ENCODE measurements around the gene MUL1. TPM values are rescaled to one million over a fixed set of nuclear protein-coding genes. Genes with fewer than 3 reads are reported as not detected.
A peak's percentile ranks its signal among the peaks of the same experiment; 100 is the strongest.
"Not testable (repeated sequence)": the region's sequence is repeated elsewhere in the genome, so short reads cannot be mapped to it uniquely, and the experiment has no call there.

The MUL1 gene
- total RNA-seq, 2 experiments from 2014 or later, result 21.0 to 21.8 TPM

DNA sequence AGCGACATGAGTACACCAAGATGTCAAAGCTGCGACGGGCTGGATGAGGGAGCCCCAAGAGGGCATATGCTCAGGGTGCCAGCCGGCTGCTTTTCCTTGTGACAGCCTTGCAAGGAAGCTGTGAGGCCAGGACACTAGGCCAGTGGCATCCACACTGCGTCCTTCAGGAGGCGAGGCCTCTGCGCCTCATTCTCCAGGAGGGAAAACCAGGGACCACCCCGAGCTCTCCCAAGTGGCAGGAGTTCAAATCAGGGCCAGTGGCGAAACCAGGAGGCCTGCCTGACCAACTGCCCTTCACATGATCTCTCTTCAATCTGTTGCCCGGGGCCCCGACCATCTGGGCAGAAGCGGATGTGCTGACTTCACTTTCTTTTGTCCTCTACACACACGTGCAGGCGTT is 8.2 kb downstream of the MUL1 start:
- CTCF ChIA-PET, result interaction anchor here (0.6 kb wide), 1 partner anchor 346 kb away, joined by 6 read pairs; no protein-coding TSS in a partner anchor
- Mint-ChIP-seq H3K4me1 (peaks cover 16% of the 10 kb centered on the region), H3K36me3 (ENCODE audit: low read depth) (peaks cover 45% of the 10 kb centered on the region), H3K27me3 (no peaks in the 10 kb centered on the region), H3K27ac (no peak overlapping the region), H3K4me3 (no peak overlapping the region), H3K9me3 (no peaks in the 10 kb centered on the region)
- no peak for DNase-seq
- POLR2A ChIA-PET, result interaction anchor here (0.9 kb wide), 1 partner anchor 8 kb away, joined by 3 read pairs; the partner anchor contains the start of gene MUL1

- no peak for DNase-seq
- ChIA-PET CTCF (no interaction called here), POLR2A (no interaction called here)
- Mint-ChIP-seq H3K4me3 (no peak overlapping the region), H3K4me1 (peaks cover 13% of the 10 kb centered on the region), H3K9me3 (no peaks in the 10 kb centered on the region), H3K27me3 (no peaks in the 10 kb centered on the region), H3K36me3 (ENCODE audit: low read depth) (peaks cover 43% of the 10 kb centered on the region), H3K27ac (no peak overlapping the region)
Measured at GRCh38 chr1:20499105-20499504, 8.8 kb downstream of the MUL1 start.

GRCh38 chr1:20498116-20498515 is 9.8 kb downstream of the MUL1 start:
- no peak overlapping the region for H3K27ac Mint-ChIP-seq
- POLR2A ChIA-PET, result interaction anchor here (1.1 kb wide), 1 partner anchor 10 kb away, joined by 6 read pairs; the partner anchor contains the start of gene MUL1
- no peak for DNase-seq
- H3K9me3 Mint-ChIP-seq, result no peaks in the 10 kb centered on the region
- H3K4me3 Mint-ChIP-seq, result no peak overlapping the region
- peaks cover 41% of the 10 kb centered on the region for H3K36me3 Mint-ChIP-seq (ENCODE audit: low read depth)
- CTCF ChIA-PET, result no interaction called here
- H3K27me3 Mint-ChIP-seq, result no peaks in the 10 kb centered on the region
- H3K4me1 Mint-ChIP-seq, result peaks cover 12% of the 10 kb centered on the region

GRCh38 chr1:20497506-20497905 is 10.4 kb downstream of the MUL1 start:
- no peaks in the 10 kb centered on the region for H3K9me3 Mint-ChIP-seq

GRCh38 chr1:20496725-20497383 is 11.1 kb downstream of the MUL1 start:
- H3K27me3 Mint-ChIP-seq, H3K9me3 Mint-ChIP-seq, H3K4me3 Mint-ChIP-seq, DNase-seq, H3K27ac Mint-ChIP-seq, CTCF ChIA-PET, POLR2A ChIA-PET: not testable (repeated sequence)
- H3K36me3 Mint-ChIP-seq (ENCODE audit: low read depth), result peaks cover 37% of the 10 kb centered on the region
- peaks cover 12% of the 10 kb centered on the region for H3K4me1 Mint-ChIP-seq

More at GRCh38 chr1:20497506-20497905, 10.4 kb downstream of the MUL1 start:
- H3K27ac Mint-ChIP-seq, result no peak overlapping the region
- H3K4me3 Mint-ChIP-seq, result no peak overlapping the region
- ChIA-PET CTCF (no interaction called here), POLR2A (interaction anchor here (1.1 kb wide), 1 partner anchor 11 kb away, joined by 6 read pairs; the partner anchor contains the start of gene MUL1)
- peaks cover 12% of the 10 kb centered on the region for H3K4me1 Mint-ChIP-seq
- H3K27me3 Mint-ChIP-seq, result no peaks in the 10 kb centered on the region
- DNase-seq, result no peak
- peaks cover 41% of the 10 kb centered on the region for H3K36me3 Mint-ChIP-seq (ENCODE audit: low read depth)

GRCh38 chr1:20496241-20496661 is 11.7 kb downstream of the MUL1 start:
- DNase-seq, result no peak
- no peaks in the 10 kb centered on the region for H3K27me3 Mint-ChIP-seq
- H3K4me1 Mint-ChIP-seq, result peaks cover 12% of the 10 kb centered on the region
- no peaks in the 10 kb centered on the region for H3K9me3 Mint-ChIP-seq
- POLR2A ChIA-PET, result interaction anchor here (1.0 kb wide), 1 partner anchor 10 kb away, joined by 3 read pairs; no protein-coding TSS in a partner anchor
- no peak overlapping the region for H3K4me3 Mint-ChIP-seq
- H3K36me3 Mint-ChIP-seq (ENCODE audit: low read depth), result peaks cover 30% of the 10 kb centered on the region
- CTCF ChIA-PET, result interaction anchor here (3.2 kb wide), 1 partner anchor 283 kb away, joined by 33 read pairs; no protein-coding TSS in a partner anchor
- no peak overlapping the region for H3K27ac Mint-ChIP-seq

GRCh38 chr1:20495661-20496060 is 12.3 kb downstream of the MUL1 start:
- H3K27ac Mint-ChIP-seq, result no peak overlapping the region
- H3K4me1 Mint-ChIP-seq, result peaks cover 12% of the 10 kb centered on the region
- ChIA-PET CTCF (interaction anchor here (1.7 to 3.2 kb wide), 2 partner anchors 116 to 283 kb away, joined by 6 to 33 read pairs; no protein-coding TSS in a partner anchor), POLR2A (interaction anchor here (1.0 kb wide), 1 partner anchor 11 kb away, joined by 3 read pairs; no protein-coding TSS in a partner anchor)
- no peaks in the 10 kb centered on the region for H3K9me3 Mint-ChIP-seq
- DNase-seq, result no peak
- peaks cover 25% of the 10 kb centered on the region for H3K36me3 Mint-ChIP-seq (ENCODE audit: low read depth)
- H3K4me3 Mint-ChIP-seq, result no peak overlapping the region
- peaks cover 2% of the 10 kb centered on the region for H3K27me3 Mint-ChIP-seq

DNA sequence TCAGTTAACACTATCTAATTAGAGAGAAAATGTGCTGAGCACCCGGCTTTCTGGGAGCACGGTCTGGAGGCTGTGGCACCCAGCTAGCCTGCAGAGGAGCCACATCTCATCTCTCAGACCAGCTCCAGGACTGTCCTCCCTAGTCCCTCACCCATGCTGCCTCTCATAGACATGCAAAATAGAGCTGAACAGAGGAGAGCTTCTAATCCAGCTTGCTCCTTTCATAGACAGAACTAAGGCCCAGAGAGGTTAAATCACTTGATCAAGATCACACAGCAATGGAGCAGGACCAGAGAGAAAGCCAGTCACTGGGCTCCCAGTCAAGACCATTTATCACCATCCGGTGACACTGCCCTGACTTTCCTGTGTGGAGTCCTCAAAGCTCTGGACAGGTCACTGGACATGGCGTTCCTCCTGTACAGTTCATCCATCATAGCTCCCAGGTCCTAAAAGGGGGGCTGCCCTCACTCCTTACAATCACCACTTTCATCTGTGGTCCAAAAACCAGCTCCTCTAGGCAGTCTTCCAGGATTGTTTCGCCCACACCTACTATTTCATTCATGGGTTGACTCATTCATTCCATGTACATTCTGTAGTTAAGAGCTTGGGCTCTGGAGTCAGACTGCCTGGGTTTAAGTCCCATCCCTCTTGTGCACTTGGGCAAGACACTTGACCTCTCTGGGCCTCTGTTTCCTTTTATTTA is 13.2 kb downstream of the MUL1 start:
- Mint-ChIP-seq H3K9me3 (no peaks in the 10 kb centered on the region), H3K4me1 (peaks cover 12% of the 10 kb centered on the region), H3K4me3 (no peak overlapping the region), H3K27ac (no peak overlapping the region), H3K27me3 (peaks cover 4% of the 10 kb centered on the region), H3K36me3 (ENCODE audit: low read depth) (peaks cover 16% of the 10 kb centered on the region)
- ChIA-PET CTCF (interaction anchor here (0.6 to 3.2 kb wide), 11 partner anchors 8 to 282 kb away, joined by 3 to 33 read pairs (median 5); no protein-coding TSS in a partner anchor), POLR2A (interaction anchor here (1.4 to 1.6 kb wide), 2 partner anchors 11 to 13 kb away, joined by 3 to 7 read pairs; partner anchors contain the start of gene MUL1)
- no peak for DNase-seq

DNA sequence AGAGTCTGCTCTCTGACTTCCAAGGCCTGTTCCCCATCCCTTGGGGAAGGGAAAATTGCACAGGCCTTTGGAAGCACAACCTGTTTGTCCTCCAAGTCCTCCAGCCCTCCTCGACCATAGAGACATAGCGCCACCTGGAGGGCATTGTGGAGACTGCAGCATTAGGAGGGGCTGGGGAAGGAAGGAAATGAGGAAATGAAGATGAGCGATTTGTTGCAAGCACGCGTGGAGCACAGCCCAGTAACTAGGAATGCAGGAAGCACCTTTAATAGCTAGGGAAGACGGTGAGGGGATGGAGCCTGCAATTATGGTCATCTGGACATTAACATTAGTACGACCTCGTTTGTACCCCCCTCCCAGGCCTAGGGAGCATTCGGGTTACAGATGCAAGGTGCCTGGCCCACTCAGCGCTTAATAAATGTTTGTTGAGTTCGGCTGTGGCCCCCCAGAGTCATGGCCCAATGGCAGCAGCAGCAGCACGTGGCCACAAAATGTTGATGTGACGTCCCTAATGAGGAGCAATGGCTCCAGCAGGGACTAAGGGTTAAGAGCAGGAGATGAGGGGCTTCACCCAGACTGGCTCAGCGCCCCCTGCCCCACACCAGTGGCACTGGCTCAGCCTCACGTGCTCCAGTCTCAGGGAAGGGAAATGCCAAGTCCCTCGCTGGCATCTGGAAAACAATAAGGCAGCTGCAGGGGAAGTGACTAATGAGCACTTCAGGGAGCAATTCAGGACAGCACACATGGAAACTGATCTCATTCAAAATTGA is 13.9 kb downstream of the MUL1 start:
- POLR2A ChIA-PET, result interaction anchor here (1.4 to 1.6 kb wide), 2 partner anchors 11 to 14 kb away, joined by 3 to 7 read pairs; partner anchors contain the start of gene MUL1
- Mint-ChIP-seq H3K27ac (no peak overlapping the region), H3K27me3 (peaks cover 9% of the 10 kb centered on the region), H3K4me3 (no peak overlapping the region), H3K4me1 (peaks cover 12% of the 10 kb centered on the region), H3K9me3 (no peaks in the 10 kb centered on the region), H3K36me3 (ENCODE audit: low read depth) (peaks cover 10% of the 10 kb centered on the region)
- DNase-seq, result peak; percentile 83
- CTCF ChIA-PET, result interaction anchor here (0.6 to 3.2 kb wide), 16 partner anchors 9 to 281 kb away, joined by 3 to 33 read pairs (median 4); partner anchors contain the start of gene MUL1

DNA sequence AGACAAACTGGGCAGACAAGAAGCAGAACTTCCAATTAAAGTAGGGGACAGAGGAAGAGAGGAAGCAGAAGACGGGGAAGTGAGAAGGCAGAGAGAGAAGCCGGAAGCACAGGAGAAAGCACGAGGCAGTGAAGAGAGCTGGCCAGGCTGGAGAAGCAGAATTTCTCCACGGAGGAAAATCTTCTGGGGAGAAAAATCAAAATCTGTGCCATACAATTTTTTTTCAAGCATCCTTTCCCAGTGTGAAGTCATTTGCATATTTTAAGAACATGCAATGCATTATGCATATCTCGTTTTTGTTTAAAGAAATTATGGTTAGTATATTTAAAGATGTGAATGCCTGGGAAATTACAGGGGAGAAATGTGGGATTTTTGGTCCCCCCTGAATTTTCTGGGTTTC is 14.6 kb downstream of the MUL1 start:
- peaks cover 17% of the 10 kb centered on the region for H3K27me3 Mint-ChIP-seq
- POLR2A ChIA-PET, result interaction anchor here (1.6 kb wide), 1 partner anchor 15 kb away, joined by 7 read pairs; the partner anchor contains the start of gene MUL1
- no peaks in the 10 kb centered on the region for H3K9me3 Mint-ChIP-seq
- CTCF ChIA-PET, result interaction anchor here (0.6 to 3.2 kb wide), 11 partner anchors 9 to 280 kb away, joined by 3 to 33 read pairs (median 4); partner anchors contain the start of gene MUL1
- peaks cover 3% of the 10 kb centered on the region for H3K36me3 Mint-ChIP-seq (ENCODE audit: low read depth)
- H3K27ac Mint-ChIP-seq, result no peak overlapping the region
- DNase-seq, result no peak
- H3K4me3 Mint-ChIP-seq, result no peak overlapping the region
- H3K4me1 Mint-ChIP-seq, result peaks cover 12% of the 10 kb centered on the region

DNA sequence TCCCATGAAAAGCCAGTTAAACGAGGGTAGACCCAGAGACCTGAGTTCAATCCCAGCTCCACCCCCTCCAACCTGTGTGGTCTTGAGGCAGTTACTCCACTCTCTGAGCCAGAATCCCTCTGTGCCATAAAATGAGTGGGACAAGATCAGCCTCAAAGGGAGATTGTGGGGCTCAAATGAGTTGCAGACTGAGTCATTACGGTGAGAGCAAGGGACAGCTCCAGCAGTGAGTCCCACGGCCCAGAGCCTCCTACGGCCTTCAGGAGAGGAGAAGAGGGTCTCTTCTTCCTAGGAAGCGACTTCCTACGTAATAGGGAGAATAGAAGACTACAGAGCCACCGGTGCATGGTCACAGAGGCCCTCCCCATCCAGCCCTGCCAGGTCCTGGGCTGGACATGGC is 15.2 kb downstream of the MUL1 start:
- H3K36me3 Mint-ChIP-seq (ENCODE audit: low read depth), result peaks cover 3% of the 10 kb centered on the region
- H3K27me3 Mint-ChIP-seq, result peaks cover 22% of the 10 kb centered on the region
- ChIA-PET CTCF (interaction anchor here (0.9 to 2.2 kb wide), 2 partner anchors 277 to 280 kb away, joined by 5 to 13 read pairs; no protein-coding TSS in a partner anchor), POLR2A (no interaction called here)
- peaks cover 12% of the 10 kb centered on the region for H3K4me1 Mint-ChIP-seq
- H3K4me3 Mint-ChIP-seq, result no peak overlapping the region
- H3K9me3 Mint-ChIP-seq, result no peaks in the 10 kb centered on the region
- no peak for DNase-seq
- no peak overlapping the region for H3K27ac Mint-ChIP-seq

- H3K9me3 Mint-ChIP-seq, result no peaks in the 10 kb centered on the region
- ChIA-PET CTCF (interaction anchor here (0.6 to 1.7 kb wide), 2 partner anchors 30 to 113 kb away, joined by 4 read pairs; no protein-coding TSS in a partner anchor), POLR2A (no interaction called here)
- no peak overlapping the region for H3K27ac Mint-ChIP-seq
- no peak for DNase-seq
- H3K4me3 Mint-ChIP-seq, result no peak overlapping the region
- H3K27me3 Mint-ChIP-seq, result peaks cover 31% of the 10 kb centered on the region
- peaks cover 3% of the 10 kb centered on the region for H3K36me3 Mint-ChIP-seq (ENCODE audit: low read depth)
- H3K4me1 Mint-ChIP-seq, result peaks cover 13% of the 10 kb centered on the region
Measured at GRCh38 chr1:20491866-20492265, 16.1 kb downstream of the MUL1 start.
